MM.1S (cell line): Measurements from ENCODE around the gene CLRN3.

Experiments
- DNase-seq: peaks from one replicate; pipeline ENCODE4 v3.0.0-alpha.2; 2015
- H2AFZ ChIP-seq: fragments of 300-600 bp; sonication (generic); 2 replicates; pipeline ENCODE4 v1.6.0; 2016; ENCODE audit warnings: antibody characterized with exemption, low read length
- H3F3A ChIP-seq: fragments of 300-600 bp; sonication (generic); 2 replicates; pipeline ENCODE4 v1.6.1; 2016; ENCODE audit warnings: mild to moderate bottlenecking, antibody characterized with exemption, low read length, moderate library complexity, mixed read lengths; ENCODE audit not compliant: insufficient read depth
- H3K27ac ChIP-seq: fragments of 300-600 bp; sonication (generic); 2 replicates; pipeline ENCODE4 v1.5.1; 2016; ENCODE audit warnings: mild to moderate bottlenecking, low read length
- H3K27me3 ChIP-seq: fragments of 300-600 bp; sonication (generic); replicated peaks from 2 replicates; pipeline ENCODE4 v1.6.0; 2016; ENCODE audit warnings: low read length; ENCODE audit not compliant: insufficient read depth
- H3K36me3 ChIP-seq: fragments of 300-600 bp; sonication (generic); replicated peaks from 2 replicates; pipeline ENCODE4 v1.6.1; 2016; ENCODE audit warnings: mild to moderate bottlenecking, low read length, mixed read lengths; ENCODE audit not compliant: insufficient read depth
- H3K4me1 ChIP-seq: fragments of 300-600 bp; sonication (generic); 2 replicates; pipeline ENCODE4 v1.6.1; 2016; ENCODE audit warnings: low read length, mixed read lengths
- H3K4me2 ChIP-seq: fragments of 300-600 bp; sonication (generic); 2 replicates; pipeline ENCODE4 v1.6.0; 2016; ENCODE audit warnings: low read depth, low read length
- H3K4me3 ChIP-seq: fragments of 300-600 bp; sonication (generic); 2 replicates; pipeline ENCODE4 v1.5.1; 2016; ENCODE audit warnings: low read length, mixed read lengths
- H3K79me2 ChIP-seq: fragments of 300-600 bp; sonication (generic); 2 replicates; pipeline ENCODE4 v1.6.1; 2016; ENCODE audit warnings: mixed run types, low read length, mixed read lengths
- H3K9ac ChIP-seq: fragments of 300-600 bp; sonication (generic); 2 replicates; pipeline ENCODE4 v1.6.1; 2016; ENCODE audit warnings: low read length, mixed read lengths
- H3K9me2 ChIP-seq: fragments of 300-600 bp; sonication (generic); replicated peaks from 2 replicates; pipeline ENCODE4 v1.6.1; 2016; ENCODE audit warnings: mild to moderate bottlenecking, low read length, mixed read lengths; ENCODE audit not compliant: insufficient read depth
- H3K9me3 ChIP-seq: fragments of 300-600 bp; sonication (generic); replicated peaks from 2 replicates; pipeline ENCODE4 v1.6.1; 2016; ENCODE audit warnings: mild to moderate bottlenecking, low read length, mixed read lengths; ENCODE audit not compliant: insufficient read depth
- H4K20me1 ChIP-seq: fragments of 300-600 bp; sonication (generic); 2 replicates; pipeline ENCODE4 v1.6.1; 2016; ENCODE audit warnings: mild to moderate bottlenecking, low read length, moderate library complexity, mixed read lengths; ENCODE audit not compliant: insufficient read depth
- EZH2 ChIP-seq: fragments of 300-600 bp; sonication (generic); optimal IDR thresholded peaks from 2 replicates; pipeline ENCODE3; 2017; ENCODE audit warnings: low read depth, mild to moderate bottlenecking, antibody characterized with exemption, low read length, mixed read lengths
- EZH2phosphoT487 ChIP-seq: fragments of 300-600 bp; sonication (generic); IDR thresholded peaks from 2 replicates; pipeline ENCODE4 v1.6.1; 2018; ENCODE audit warnings: antibody characterized with exemption, low read length
- TF ChIP-seq, protein P1 (sequence below): fragments of 300-600 bp; sonication (generic); IDR thresholded peaks from 2 replicates; pipeline ENCODE4 v1.5.1; 2016; ENCODE audit warnings: antibody characterized with exemption, low read length, mixed read lengths

Gene CLRN3

GRCh38 chr10:127834791-127835190, 58.0 kb downstream of the CLRN3 start:
- no peaks in the 10 kb centered on the region for H3K9me3 ChIP-seq
- no peak overlapping the region for H3K27ac ChIP-seq
- H3K36me3 ChIP-seq = no peaks in the 10 kb centered on the region
- no peaks in the 10 kb centered on the region for H3K79me2 ChIP-seq
- no peaks in the 10 kb centered on the region for H3K9me2 ChIP-seq
- H4K20me1 ChIP-seq = no peaks in the 10 kb centered on the region
- DNase-seq = no peak
- TF ChIP-seq EZH2 (no peak), EZH2phosphoT487 (no peak)
- TF ChIP-seq, protein P1, sequence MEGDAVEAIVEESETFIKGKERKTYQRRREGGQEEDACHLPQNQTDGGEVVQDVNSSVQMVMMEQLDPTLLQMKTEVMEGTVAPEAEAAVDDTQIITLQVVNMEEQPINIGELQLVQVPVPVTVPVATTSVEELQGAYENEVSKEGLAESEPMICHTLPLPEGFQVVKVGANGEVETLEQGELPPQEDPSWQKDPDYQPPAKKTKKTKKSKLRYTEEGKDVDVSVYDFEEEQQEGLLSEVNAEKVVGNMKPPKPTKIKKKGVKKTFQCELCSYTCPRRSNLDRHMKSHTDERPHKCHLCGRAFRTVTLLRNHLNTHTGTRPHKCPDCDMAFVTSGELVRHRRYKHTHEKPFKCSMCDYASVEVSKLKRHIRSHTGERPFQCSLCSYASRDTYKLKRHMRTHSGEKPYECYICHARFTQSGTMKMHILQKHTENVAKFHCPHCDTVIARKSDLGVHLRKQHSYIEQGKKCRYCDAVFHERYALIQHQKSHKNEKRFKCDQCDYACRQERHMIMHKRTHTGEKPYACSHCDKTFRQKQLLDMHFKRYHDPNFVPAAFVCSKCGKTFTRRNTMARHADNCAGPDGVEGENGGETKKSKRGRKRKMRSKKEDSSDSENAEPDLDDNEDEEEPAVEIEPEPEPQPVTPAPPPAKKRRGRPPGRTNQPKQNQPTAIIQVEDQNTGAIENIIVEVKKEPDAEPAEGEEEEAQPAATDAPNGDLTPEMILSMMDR = no peak
- H2AFZ ChIP-seq = no peak overlapping the region
- H3K9ac ChIP-seq = no peak overlapping the region
- no peak overlapping the region for H3K4me3 ChIP-seq
- no peak overlapping the region for H3K4me2 ChIP-seq
- peaks cover 3% of the 10 kb centered on the region; the same call in 1 of the 2 replicates for H3K4me1 ChIP-seq
- H3K27me3 ChIP-seq = no peaks in the 10 kb centered on the region
- H3F3A ChIP-seq = no peaks in the 10 kb centered on the region

DNA sequence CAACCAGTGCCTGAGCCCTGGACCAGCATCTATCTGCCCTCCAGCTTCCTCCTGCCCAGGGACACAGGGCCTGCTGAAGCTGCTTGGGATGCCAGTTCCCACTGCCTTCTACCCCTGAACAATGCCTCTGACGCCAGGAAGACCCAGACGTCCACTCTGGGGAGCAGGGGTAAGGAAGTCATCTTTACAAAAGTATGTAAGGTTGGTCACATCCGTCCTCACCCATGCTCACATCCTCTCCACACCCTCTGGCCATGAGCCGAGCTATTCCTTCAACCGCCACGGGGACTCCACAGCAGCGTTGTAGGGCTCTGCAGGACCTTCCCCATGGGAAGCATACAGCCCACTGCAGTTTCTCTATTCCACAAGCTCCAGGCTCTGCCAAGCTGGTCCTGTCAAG, 58.5 kb downstream of the CLRN3 start:
- DNase-seq = no peak
- Histone ChIP-seq H2AFZ (no peak overlapping the region), H3K36me3 (no peaks in the 10 kb centered on the region), H3K9me2 (no peaks in the 10 kb centered on the region), H3K27ac (no peak overlapping the region), H3F3A (no peaks in the 10 kb centered on the region), H4K20me1 (no peaks in the 10 kb centered on the region), H3K4me2 (no peak overlapping the region), H3K27me3 (no peaks in the 10 kb centered on the region), H3K9me3 (no peaks in the 10 kb centered on the region), H3K9ac (no peak overlapping the region), H3K4me1 (peaks cover 3% of the 10 kb centered on the region; the same call in 1 of the 2 replicates), H3K4me3 (no peak overlapping the region), H3K79me2 (no peaks in the 10 kb centered on the region)
- TF ChIP-seq, protein P1 = no peak
- TF ChIP-seq EZH2 (no peak), EZH2phosphoT487 (no peak)

DNA sequence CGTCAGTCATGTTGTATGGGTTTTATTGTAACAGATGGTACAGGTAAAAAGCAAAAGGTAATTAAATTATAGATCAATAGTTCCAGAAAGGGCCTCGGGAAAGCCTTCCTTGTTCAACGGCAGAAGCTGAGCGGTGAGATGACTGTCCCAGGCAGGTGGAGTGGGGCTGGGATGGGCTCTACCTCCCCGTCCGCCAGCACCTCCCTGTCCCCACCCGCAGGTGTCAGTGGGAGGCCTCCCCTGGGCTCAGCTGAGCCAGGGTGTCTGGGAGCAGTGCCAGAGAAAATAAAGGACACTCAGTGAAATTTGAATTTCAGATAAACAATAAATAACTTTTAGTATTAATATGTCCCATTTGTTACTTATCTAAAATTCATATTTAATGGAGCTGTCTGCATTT, 58.9 kb downstream of the CLRN3 start:
- DNase-seq = no peak
- no peaks in the 10 kb centered on the region for H3F3A ChIP-seq
- H3K4me3 ChIP-seq = no peak overlapping the region
- no peak overlapping the region for H3K4me2 ChIP-seq
- H3K4me1 ChIP-seq = peaks cover 3% of the 10 kb centered on the region; the same call in 1 of the 2 replicates
- H3K27me3 ChIP-seq = no peaks in the 10 kb centered on the region
- H3K9ac ChIP-seq = no peak overlapping the region
- TF ChIP-seq EZH2 (no peak), EZH2phosphoT487 (no peak)
- TF ChIP-seq, protein P1 = no peak
- no peaks in the 10 kb centered on the region for H3K9me2 ChIP-seq
- no peaks in the 10 kb centered on the region for H3K9me3 ChIP-seq
- no peaks in the 10 kb centered on the region for H3K79me2 ChIP-seq
- no peak overlapping the region for H3K27ac ChIP-seq
- H4K20me1 ChIP-seq = no peaks in the 10 kb centered on the region
- no peak overlapping the region for H2AFZ ChIP-seq
- no peaks in the 10 kb centered on the region for H3K36me3 ChIP-seq
